ENCODE measurements around the gene ITGAE.

ITGAE gene, protein sequence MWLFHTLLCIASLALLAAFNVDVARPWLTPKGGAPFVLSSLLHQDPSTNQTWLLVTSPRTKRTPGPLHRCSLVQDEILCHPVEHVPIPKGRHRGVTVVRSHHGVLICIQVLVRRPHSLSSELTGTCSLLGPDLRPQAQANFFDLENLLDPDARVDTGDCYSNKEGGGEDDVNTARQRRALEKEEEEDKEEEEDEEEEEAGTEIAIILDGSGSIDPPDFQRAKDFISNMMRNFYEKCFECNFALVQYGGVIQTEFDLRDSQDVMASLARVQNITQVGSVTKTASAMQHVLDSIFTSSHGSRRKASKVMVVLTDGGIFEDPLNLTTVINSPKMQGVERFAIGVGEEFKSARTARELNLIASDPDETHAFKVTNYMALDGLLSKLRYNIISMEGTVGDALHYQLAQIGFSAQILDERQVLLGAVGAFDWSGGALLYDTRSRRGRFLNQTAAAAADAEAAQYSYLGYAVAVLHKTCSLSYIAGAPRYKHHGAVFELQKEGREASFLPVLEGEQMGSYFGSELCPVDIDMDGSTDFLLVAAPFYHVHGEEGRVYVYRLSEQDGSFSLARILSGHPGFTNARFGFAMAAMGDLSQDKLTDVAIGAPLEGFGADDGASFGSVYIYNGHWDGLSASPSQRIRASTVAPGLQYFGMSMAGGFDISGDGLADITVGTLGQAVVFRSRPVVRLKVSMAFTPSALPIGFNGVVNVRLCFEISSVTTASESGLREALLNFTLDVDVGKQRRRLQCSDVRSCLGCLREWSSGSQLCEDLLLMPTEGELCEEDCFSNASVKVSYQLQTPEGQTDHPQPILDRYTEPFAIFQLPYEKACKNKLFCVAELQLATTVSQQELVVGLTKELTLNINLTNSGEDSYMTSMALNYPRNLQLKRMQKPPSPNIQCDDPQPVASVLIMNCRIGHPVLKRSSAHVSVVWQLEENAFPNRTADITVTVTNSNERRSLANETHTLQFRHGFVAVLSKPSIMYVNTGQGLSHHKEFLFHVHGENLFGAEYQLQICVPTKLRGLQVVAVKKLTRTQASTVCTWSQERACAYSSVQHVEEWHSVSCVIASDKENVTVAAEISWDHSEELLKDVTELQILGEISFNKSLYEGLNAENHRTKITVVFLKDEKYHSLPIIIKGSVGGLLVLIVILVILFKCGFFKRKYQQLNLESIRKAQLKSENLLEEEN

DNA sequence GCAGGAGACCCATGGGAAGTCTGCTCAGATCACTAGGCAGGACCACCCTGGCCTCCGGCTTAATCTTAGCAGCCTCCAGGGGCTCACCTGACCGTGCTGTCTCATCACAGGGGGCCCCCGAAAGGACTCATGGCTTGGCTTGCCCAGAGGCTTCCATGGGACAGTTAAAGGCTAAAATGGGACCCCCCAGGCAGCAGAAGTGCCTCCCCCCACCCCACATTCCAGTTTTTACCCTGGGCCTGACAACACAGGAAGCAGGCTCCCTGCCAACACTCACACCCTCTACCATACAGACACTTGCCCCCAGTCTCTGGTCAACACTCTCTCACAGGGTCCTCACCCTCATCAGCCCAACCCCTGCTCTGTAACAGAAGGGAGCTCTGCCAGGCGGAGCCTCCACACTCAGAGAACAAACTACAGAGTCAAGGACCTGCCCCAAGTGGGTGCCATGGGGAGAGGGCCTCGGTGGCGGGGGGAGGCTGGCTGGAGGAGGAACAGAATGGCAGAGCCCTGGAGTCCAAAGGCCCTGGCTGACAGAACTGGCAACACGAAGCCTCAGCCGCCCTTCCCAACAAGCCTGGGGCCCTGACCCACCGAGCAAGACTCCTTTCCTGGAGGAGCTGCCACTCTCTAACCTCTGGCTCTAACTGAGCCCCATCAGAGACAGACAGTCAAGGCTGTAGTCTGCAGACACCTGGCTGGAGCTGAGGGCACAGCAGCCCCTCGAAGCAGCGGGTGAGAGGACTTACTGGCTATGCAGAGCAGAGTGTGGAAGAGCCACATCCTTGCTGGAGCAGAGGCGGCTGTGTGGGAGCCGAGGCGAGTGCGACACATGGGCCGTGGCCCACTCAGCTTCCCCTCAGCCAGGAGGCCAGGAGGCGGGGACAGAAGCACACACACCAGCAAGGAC lies at the start of gene ITGAE:
ITGAE (minus strand) TSS at position 827 of the 910 bp plus-strand sequence; CDS start at position 783, 44 bp downstream.
- Histone ChIP-seq H3K27ac (no peak within 1 kb of the TSS), H3K27me3 (ENCODE audit: insufficient read depth, low read depth, severe bottlenecking) (no peaks in the 10 kb centered on the region), H3K9me3 (ENCODE audit: severe bottlenecking) (no peaks in the 10 kb centered on the region), H3K4me3 (ENCODE audit: low read depth, low read length) (no peak within 1 kb of the TSS), H3K36me3 (peaks cover 4% of the 10 kb centered on the region; the same call in 1 of the 2 replicates)
- DNase-seq = no peak
- TF ChIP-seq, protein P1, sequence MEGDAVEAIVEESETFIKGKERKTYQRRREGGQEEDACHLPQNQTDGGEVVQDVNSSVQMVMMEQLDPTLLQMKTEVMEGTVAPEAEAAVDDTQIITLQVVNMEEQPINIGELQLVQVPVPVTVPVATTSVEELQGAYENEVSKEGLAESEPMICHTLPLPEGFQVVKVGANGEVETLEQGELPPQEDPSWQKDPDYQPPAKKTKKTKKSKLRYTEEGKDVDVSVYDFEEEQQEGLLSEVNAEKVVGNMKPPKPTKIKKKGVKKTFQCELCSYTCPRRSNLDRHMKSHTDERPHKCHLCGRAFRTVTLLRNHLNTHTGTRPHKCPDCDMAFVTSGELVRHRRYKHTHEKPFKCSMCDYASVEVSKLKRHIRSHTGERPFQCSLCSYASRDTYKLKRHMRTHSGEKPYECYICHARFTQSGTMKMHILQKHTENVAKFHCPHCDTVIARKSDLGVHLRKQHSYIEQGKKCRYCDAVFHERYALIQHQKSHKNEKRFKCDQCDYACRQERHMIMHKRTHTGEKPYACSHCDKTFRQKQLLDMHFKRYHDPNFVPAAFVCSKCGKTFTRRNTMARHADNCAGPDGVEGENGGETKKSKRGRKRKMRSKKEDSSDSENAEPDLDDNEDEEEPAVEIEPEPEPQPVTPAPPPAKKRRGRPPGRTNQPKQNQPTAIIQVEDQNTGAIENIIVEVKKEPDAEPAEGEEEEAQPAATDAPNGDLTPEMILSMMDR (IDR thresholded peaks at IDR 0.05; ENCODE audit: low read depth, low read length) = no peak

DNA sequence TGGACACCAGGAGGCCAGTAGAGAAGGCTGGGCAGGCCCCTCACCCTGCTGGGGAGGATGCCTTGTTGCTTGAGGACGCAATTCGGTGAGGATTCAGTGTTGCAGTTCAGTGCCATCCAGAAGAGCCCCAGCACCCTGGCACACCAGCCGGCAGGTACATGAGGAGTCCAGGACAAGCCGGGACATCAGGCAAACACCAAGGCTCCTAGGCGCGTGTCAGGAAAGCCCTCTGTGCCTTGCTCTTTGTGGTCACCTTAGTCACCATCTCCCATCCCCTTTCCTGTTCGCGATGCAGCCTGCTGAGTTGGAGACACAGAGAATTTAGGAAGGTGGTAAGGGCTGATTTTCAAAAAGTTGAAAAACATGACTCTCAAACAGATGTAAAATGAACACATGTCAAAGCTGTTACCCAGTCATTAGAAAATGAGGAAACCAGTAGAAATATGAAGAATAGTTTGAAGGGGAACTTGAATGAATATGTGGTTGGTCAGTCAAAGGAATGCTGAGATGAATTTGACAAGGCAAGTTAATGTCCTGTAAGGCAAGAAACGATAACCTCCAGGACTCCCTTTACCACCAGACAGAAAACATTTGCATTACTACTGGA lies 47.3 kb upstream of the ITGAE start:
- DNase-seq = no peak
- H3K36me3 ChIP-seq = peaks cover 14% of the 10 kb centered on the region
- H3K4me3 ChIP-seq (ENCODE audit: low read depth, low read length) = no peak overlapping the region
- H3K9me3 ChIP-seq (ENCODE audit: severe bottlenecking) = no peaks in the 10 kb centered on the region
- no peak overlapping the region for H3K27ac ChIP-seq
- TF ChIP-seq, protein P1 (IDR thresholded peaks at IDR 0.05; ENCODE audit: low read depth, low read length) = no peak
- no peaks in the 10 kb centered on the region for H3K27me3 ChIP-seq (ENCODE audit: insufficient read depth, low read depth, severe bottlenecking)

DNA sequence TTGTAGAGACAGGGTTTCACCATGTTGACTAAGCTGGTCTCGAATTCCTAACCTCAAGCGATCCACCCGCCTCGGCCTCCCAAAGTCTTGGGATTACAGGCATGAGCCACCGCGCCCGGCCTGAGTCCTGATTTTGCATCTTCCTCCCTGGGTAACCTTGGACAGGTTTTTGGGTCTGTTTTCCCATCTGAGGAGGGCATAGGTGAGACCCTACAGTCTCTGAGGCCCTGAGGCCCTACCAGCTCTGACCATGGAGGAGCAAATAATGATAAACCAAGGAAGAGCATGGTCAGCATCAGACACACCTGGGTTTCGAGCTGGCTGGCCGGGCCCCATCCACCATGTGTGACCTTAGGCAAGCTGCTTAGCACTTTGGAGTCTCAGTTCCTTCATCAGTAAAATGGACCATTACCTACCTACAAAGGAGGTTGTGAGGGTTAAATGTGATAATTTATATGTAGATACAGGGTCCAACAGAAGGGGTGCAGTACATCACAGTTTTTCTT lies 46.2 kb upstream of the ITGAE start:
- no peak overlapping the region for H3K27ac ChIP-seq
- DNase-seq = no peak
- no peaks in the 10 kb centered on the region for H3K27me3 ChIP-seq (ENCODE audit: insufficient read depth, low read depth, severe bottlenecking)
- peaks cover 25% of the 10 kb centered on the region for H3K36me3 ChIP-seq
- TF ChIP-seq, protein P1 (IDR thresholded peaks at IDR 0.05; ENCODE audit: low read depth, low read length) = no peak
- H3K9me3 ChIP-seq (ENCODE audit: severe bottlenecking) = no peaks in the 10 kb centered on the region
- H3K4me3 ChIP-seq (ENCODE audit: low read depth, low read length) = no peak overlapping the region

DNA sequence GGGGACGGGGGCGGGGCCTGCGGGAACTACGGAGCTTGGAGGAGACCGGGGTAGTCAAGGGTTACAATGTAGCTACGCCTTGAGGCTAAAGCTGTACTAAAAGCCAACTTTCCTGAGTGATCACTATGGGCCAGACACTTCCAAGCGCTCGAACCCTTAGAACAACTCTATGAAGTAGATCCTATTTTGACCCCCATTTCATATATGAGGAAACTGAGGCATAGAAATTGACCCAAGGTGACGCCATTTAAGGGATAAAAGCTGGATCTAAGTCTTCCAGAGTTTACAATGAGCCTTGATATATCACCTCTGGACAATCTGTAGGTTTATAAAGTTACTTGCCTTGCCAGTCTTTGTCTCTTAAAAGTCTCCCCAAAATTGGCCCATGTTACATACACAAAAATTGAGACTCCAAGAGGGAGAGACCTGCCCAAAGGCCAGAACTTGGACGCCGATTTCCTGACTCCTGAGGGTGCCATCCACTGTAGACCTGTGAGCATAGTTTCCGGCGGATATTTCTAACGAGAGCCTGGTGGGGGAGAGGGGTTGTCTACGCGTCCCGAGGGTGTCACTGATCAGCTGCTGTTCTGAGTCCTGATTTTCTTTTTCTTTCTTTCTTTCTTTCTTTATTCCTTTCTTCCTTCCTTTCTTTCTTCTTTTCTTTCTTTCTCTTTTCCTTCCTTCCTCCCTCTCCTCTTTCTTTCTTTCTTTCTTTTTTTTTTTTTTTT lies 45.6 kb upstream of the ITGAE start:
- no peak overlapping the region for H3K27ac ChIP-seq
- H3K27me3 ChIP-seq (ENCODE audit: insufficient read depth, low read depth, severe bottlenecking) = no peaks in the 10 kb centered on the region
- TF ChIP-seq, protein P1 (IDR thresholded peaks at IDR 0.05; ENCODE audit: low read depth, low read length) = no peak
- H3K4me3 ChIP-seq (ENCODE audit: low read depth, low read length) = peak overlapping the region; percentile 21; the same call in 1 of the 2 replicates
- H3K36me3 ChIP-seq = peaks cover 31% of the 10 kb centered on the region
- DNase-seq = no peak
- no peaks in the 10 kb centered on the region for H3K9me3 ChIP-seq (ENCODE audit: severe bottlenecking)
